ENCODE measurements around the gene PPAT.
"Not testable (repeated sequence)": the region's sequence is repeated elsewhere in the genome, so short reads cannot be mapped to it uniquely, and the experiment has no call there.

Gene PPAT

DNA sequence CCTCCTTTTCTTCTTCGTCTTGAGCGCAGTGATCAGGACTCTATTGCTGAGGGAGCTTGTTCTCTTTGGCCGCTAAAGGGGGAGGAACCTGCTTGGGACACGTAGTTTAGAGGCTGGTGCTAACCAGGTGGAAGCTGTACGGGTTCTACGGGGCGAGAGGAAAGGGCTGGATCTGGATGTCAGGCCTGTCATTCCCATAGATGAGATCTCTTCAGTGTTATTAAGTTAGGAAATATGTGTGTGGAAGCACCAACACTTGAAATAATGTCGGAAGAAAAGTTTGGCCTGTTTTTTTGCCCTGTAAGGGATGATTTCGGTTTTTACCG is 32.6 kb upstream of the PPAT start:
- no CpG with 5 or more reads among the region's 10 CpGs for WGBS (ENCODE audit: extremely low coverage, insufficient coverage, low lambda C conversion rate)
- Histone ChIP-seq H3K79me2 (ENCODE audit: control insufficient read depth, insufficient read depth, low read length) (peaks cover 33% of the 10 kb centered on the region), H3K56ac (ENCODE audit: low read length) (peak overlapping the region; percentile 84), H3K27me3 (ENCODE audit: insufficient read depth, low read length, poor library complexity) (no peaks in the 10 kb centered on the region), H2BK15ac (replicated peaks; ENCODE audit: low read depth) (no peak overlapping the region), H3K4ac (ENCODE audit: low read depth, low read length) (peak overlapping the region; percentile 89), H3K27ac (ENCODE audit: low read depth, low read length) (no peak overlapping the region), H3K4me1 (ENCODE audit: control insufficient read depth, low read depth, low read length) (peaks cover 2% of the 10 kb centered on the region), H3K18ac (ENCODE audit: low read length) (peak overlapping the region; percentile 65), H3K9ac (ENCODE audit: low read length) (peak overlapping the region; percentile 77), H2BK120ac (ENCODE audit: low read depth, low read length) (no peak overlapping the region), H2BK5ac (ENCODE audit: low read length) (no peak overlapping the region), H3K4me3 (ENCODE audit: low read length) (peak overlapping the region; percentile 99), H4K5ac (ENCODE audit: low read length) (no peak overlapping the region), H3K23ac (ENCODE audit: low read length) (no peak overlapping the region), H4K8ac (ENCODE audit: low read depth, low read length) (no peak overlapping the region), H3K4me2 (ENCODE audit: low read length) (peak overlapping the region; percentile 90), H2AK5ac (ENCODE audit: low read length) (no peak overlapping the region), H3K79me1 (ENCODE audit: low read length) (peaks cover 13% of the 10 kb centered on the region), H3K36me3 (ENCODE audit: control insufficient read depth, insufficient read depth, low read length) (peaks cover 3% of the 10 kb centered on the region)
- DNase-seq = peak; percentile 82

DNA sequence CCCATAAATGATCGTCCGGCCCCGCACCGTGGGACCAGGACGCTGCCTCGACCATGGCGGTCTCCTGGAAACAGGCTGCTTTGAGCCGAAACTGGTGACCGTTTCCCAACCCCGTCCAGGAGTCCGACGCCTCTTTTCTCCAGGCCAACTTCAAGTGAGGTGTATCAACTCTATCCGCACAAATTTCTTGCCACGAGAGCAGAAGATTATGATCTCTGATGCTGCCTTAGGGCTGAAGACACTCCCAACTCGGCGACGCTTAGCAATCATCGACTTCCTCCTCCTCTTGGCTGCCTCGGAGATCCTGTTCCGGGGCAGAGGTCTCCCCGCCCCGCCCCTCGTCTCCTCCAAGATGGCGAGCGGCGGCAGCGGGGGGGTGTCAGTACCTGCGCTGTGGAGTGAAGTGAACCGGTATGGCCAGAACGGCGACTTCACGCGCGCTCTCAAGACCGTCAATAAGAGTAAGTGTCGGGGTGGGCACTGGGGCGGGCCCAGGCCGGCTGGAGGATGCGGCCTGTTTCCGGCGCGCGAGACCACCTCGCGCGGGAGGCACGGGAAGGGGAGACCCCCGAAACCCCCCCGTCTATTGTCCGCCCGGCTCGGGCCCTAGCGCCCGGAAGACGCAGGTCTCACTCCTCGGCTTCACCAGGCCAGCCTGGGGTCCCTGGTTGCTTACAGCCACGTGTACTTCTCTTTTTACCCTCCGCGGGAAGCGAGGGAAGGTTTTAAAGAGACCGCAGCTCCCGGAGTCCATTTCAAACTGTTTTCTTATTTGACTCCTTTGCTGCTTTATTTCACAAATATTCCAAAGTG is 32.1 kb upstream of the PPAT start, which contains the start of gene SRP72:
Gene SRP72, plus strand, starts transcription at position 334 of the 813 bp plus-strand sequence. Its CDS starts 19 bp downstream, at position 353.
- Histone ChIP-seq H3K4me3 (ENCODE audit: low read length) (peak within 1 kb of the TSS; percentile 99), H3K18ac (ENCODE audit: low read length) (peak within 1 kb of the TSS; percentile 65), H4K8ac (ENCODE audit: low read depth, low read length) (no peak within 1 kb of the TSS), H2BK15ac (replicated peaks; ENCODE audit: low read depth) (no peak within 1 kb of the TSS), H3K36me3 (ENCODE audit: control insufficient read depth, insufficient read depth, low read length) (peaks cover 3% of the 10 kb centered on the region), H3K79me1 (ENCODE audit: low read length) (peaks cover 13% of the 10 kb centered on the region), H3K79me2 (ENCODE audit: control insufficient read depth, insufficient read depth, low read length) (peaks cover 33% of the 10 kb centered on the region), H3K4me1 (ENCODE audit: control insufficient read depth, low read depth, low read length) (peaks cover 2% of the 10 kb centered on the region), H2BK5ac (ENCODE audit: low read length) (no peak within 1 kb of the TSS), H3K56ac (ENCODE audit: low read length) (peak within 1 kb of the TSS; percentile 94), H3K27ac (ENCODE audit: low read depth, low read length) (peak within 1 kb of the TSS; percentile 59), H3K23ac (ENCODE audit: low read length) (peak within 1 kb of the TSS; percentile 59), H2AK5ac (ENCODE audit: low read length) (no peak within 1 kb of the TSS), H3K4me2 (ENCODE audit: low read length) (peak within 1 kb of the TSS; percentile 90), H2BK120ac (ENCODE audit: low read depth, low read length) (no peak within 1 kb of the TSS), H3K9ac (ENCODE audit: low read length) (peak within 1 kb of the TSS; percentile 96), H3K4ac (ENCODE audit: low read depth, low read length) (peak within 1 kb of the TSS; percentile 89), H3K27me3 (ENCODE audit: insufficient read depth, low read length, poor library complexity) (no peaks in the 10 kb centered on the region), H4K5ac (ENCODE audit: low read length) (no peak within 1 kb of the TSS)
- WGBS (ENCODE audit: extremely low coverage, insufficient coverage, low lambda C conversion rate) = no CpG with 5 or more reads among the region's 62 CpGs
- peak; percentile 96 for DNase-seq

DNA sequence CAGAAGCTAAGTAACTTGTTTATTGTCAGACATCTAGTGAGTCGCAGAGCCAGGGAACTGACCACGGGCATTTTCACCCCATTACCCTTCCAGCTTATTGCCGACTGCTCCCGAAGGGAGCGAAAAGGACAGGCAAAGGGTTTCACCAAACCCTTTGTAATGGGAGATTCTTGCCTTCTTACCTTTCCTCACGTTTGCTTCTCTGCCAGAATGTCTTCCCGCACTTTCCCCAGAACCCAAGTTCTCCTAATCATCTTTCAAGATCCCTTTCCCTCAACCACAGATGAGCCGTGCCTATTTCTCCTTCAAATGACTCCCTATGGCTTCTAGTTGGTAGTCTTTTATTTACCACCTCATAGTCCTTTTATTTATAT is 31.5 kb upstream of the PPAT start:
- peak overlapping the region; percentile 59 for H3K27ac ChIP-seq (ENCODE audit: low read depth, low read length)
- peak overlapping the region; percentile 99 for H3K4me3 ChIP-seq (ENCODE audit: low read length)
- H3K4ac ChIP-seq (ENCODE audit: low read depth, low read length) = no peak overlapping the region
- no peak overlapping the region for H2AK5ac ChIP-seq (ENCODE audit: low read length)
- H2BK120ac ChIP-seq (ENCODE audit: low read depth, low read length) = no peak overlapping the region
- peak overlapping the region; percentile 96 for H3K9ac ChIP-seq (ENCODE audit: low read length)
- peak overlapping the region; percentile 94 for H3K56ac ChIP-seq (ENCODE audit: low read length)
- no peaks in the 10 kb centered on the region for H3K27me3 ChIP-seq (ENCODE audit: insufficient read depth, low read length, poor library complexity)
- H3K79me2 ChIP-seq (ENCODE audit: control insufficient read depth, insufficient read depth, low read length) = peaks cover 33% of the 10 kb centered on the region
- no peak overlapping the region for H2BK15ac ChIP-seq (replicated peaks; ENCODE audit: low read depth)
- peaks cover 13% of the 10 kb centered on the region for H3K79me1 ChIP-seq (ENCODE audit: low read length)
- no peak overlapping the region for H4K8ac ChIP-seq (ENCODE audit: low read depth, low read length)
- H2BK5ac ChIP-seq (ENCODE audit: low read length) = no peak overlapping the region
- H3K4me1 ChIP-seq (ENCODE audit: control insufficient read depth, low read depth, low read length) = peaks cover 2% of the 10 kb centered on the region
- peaks cover 3% of the 10 kb centered on the region for H3K36me3 ChIP-seq (ENCODE audit: control insufficient read depth, insufficient read depth, low read length)
- no peak for DNase-seq
- peak overlapping the region; percentile 81 for H3K4me2 ChIP-seq (ENCODE audit: low read length)
- WGBS (ENCODE audit: extremely low coverage, insufficient coverage, low lambda C conversion rate) = no CpG with 5 or more reads among the region's 8 CpGs
- peak overlapping the region; percentile 8 for H3K18ac ChIP-seq (ENCODE audit: low read length)
- peak overlapping the region; percentile 59 for H3K23ac ChIP-seq (ENCODE audit: low read length)
- H4K5ac ChIP-seq (ENCODE audit: low read length) = no peak overlapping the region

DNA sequence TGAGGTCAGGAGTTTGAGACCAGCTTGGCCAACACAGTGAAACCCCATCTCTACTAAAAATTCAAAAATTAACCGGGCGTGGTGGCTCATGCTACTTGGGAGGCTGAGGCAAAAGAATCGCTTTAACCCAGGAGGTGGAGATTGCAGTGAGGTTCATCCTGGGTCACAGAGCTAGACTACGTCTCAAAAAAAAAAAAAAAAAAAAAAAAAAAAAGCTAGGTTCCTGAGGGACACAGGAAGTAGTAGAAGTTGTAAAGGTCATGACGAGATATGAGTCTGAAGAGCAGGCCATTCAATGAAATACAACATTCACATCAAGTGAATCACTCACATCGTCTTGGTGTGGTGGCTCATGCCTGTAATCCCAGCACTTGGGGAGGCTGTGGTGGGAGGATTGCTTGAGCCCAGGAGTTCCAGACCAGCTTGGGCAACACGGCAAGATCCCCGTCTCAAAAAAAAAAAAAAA is 30.9 kb upstream of the PPAT start:
- Histone ChIP-seq H3K4me2 (ENCODE audit: low read length) (peak overlapping the region; percentile 81), H3K79me1 (ENCODE audit: low read length) (peaks cover 11% of the 10 kb centered on the region), H3K4me3 (ENCODE audit: low read length) (peak overlapping the region; percentile 99), H3K56ac (ENCODE audit: low read length) (peak overlapping the region; percentile 94), H3K9ac (ENCODE audit: low read length) (peak overlapping the region; percentile 96), H3K79me2 (ENCODE audit: control insufficient read depth, insufficient read depth, low read length) (peaks cover 33% of the 10 kb centered on the region)
- not testable (repeated sequence) for H3K4ac ChIP-seq (ENCODE audit: low read depth, low read length); H3K23ac ChIP-seq (ENCODE audit: low read length); H4K8ac ChIP-seq (ENCODE audit: low read depth, low read length); H3K18ac ChIP-seq (ENCODE audit: low read length); H2AK5ac ChIP-seq (ENCODE audit: low read length); H3K27ac ChIP-seq (ENCODE audit: low read depth, low read length); H3K27me3 ChIP-seq (ENCODE audit: insufficient read depth, low read length, poor library complexity); H2BK15ac ChIP-seq (replicated peaks; ENCODE audit: low read depth); H3K36me3 ChIP-seq (ENCODE audit: control insufficient read depth, insufficient read depth, low read length); H4K5ac ChIP-seq (ENCODE audit: low read length); H3K4me1 ChIP-seq (ENCODE audit: control insufficient read depth, low read depth, low read length); H2BK5ac ChIP-seq (ENCODE audit: low read length); H2BK120ac ChIP-seq (ENCODE audit: low read depth, low read length)
- WGBS (ENCODE audit: extremely low coverage, insufficient coverage, low lambda C conversion rate) = no CpG with 5 or more reads among the region's 8 CpGs
- peak; percentile 74 for DNase-seq

DNA sequence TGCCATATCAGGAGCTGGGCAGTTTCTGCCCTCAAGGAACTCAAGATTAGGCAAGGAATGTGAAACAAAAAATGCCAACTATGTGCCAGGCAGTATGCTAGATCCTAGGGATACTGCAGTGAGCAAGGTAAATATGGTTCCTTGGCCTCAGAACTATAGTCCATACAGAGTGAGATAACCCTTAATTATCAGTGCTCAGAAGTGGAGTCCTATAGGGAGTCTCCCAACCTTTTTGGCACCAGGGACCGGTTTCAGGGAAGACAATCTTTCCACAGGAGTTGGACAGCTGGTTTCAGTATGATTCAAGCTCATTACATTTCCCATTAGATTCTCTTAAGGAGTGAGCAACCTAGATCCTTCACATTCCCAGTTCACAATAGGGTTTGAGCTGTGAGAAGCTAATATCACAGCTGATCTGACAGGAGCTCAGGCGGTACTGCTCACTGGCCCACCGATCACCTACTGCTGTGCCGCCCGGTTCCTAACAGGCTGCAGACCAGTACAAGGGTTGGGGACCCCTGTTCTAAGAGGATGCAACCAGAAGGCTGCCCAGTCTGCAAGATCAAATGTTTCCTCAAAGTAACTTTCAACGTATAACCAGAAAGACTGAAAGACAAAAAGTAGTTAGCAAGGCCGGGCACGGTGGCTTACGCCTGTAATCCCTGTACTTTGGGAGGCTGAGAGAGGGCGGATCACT is 30.3 kb upstream of the PPAT start:
- H2AK5ac ChIP-seq (ENCODE audit: low read length) = no peak overlapping the region
- H2BK5ac ChIP-seq (ENCODE audit: low read length) = no peak overlapping the region
- no peak overlapping the region for H2BK15ac ChIP-seq (replicated peaks; ENCODE audit: low read depth)
- no peak overlapping the region for H3K4ac ChIP-seq (ENCODE audit: low read depth, low read length)
- H4K5ac ChIP-seq (ENCODE audit: low read length) = no peak overlapping the region
- no peak overlapping the region for H3K23ac ChIP-seq (ENCODE audit: low read length)
- H3K79me2 ChIP-seq (ENCODE audit: control insufficient read depth, insufficient read depth, low read length) = peaks cover 33% of the 10 kb centered on the region
- no CpG with 5 or more reads among the region's 10 CpGs for WGBS (ENCODE audit: extremely low coverage, insufficient coverage, low lambda C conversion rate)
- H2BK120ac ChIP-seq (ENCODE audit: low read depth, low read length) = no peak overlapping the region
- H3K36me3 ChIP-seq (ENCODE audit: control insufficient read depth, insufficient read depth, low read length) = no peaks in the 10 kb centered on the region
- peaks cover 2% of the 10 kb centered on the region for H3K4me1 ChIP-seq (ENCODE audit: control insufficient read depth, low read depth, low read length)
- no peaks in the 10 kb centered on the region for H3K27me3 ChIP-seq (ENCODE audit: insufficient read depth, low read length, poor library complexity)
- peak overlapping the region; percentile 1 for H3K9ac ChIP-seq (ENCODE audit: low read length)
- H3K79me1 ChIP-seq (ENCODE audit: low read length) = peaks cover 11% of the 10 kb centered on the region
- H3K18ac ChIP-seq (ENCODE audit: low read length) = no peak overlapping the region
- DNase-seq = peak; percentile 47
- peak overlapping the region; percentile 94 for H3K56ac ChIP-seq (ENCODE audit: low read length)
- H3K27ac ChIP-seq (ENCODE audit: low read depth, low read length) = no peak overlapping the region
- peak overlapping the region; percentile 4 for H3K4me2 ChIP-seq (ENCODE audit: low read length)
- no peak overlapping the region for H3K4me3 ChIP-seq (ENCODE audit: low read length)
- no peak overlapping the region for H4K8ac ChIP-seq (ENCODE audit: low read depth, low read length)
